GM12878 (cell line): ENCODE measurements around the gene NUDCD2. TPM values are rescaled to one million over a fixed set of nuclear protein-coding genes. Genes with fewer than 3 reads are reported as not detected.

Experiments
- ATAC-seq: fragments of 200-7000 bp; cut with Tn5 transposase; 3 replicates; pipeline ENCODE4 v1.9.1; 2020; ENCODE audit warnings: mild to moderate bottlenecking, moderate library complexity
- BruUV-seq: library from RNA; stranded (reverse); fragments of 400-500 nt; replicated peaks from 2 replicates; lab custom pipeline; 2021; lab: Mats Ljungman, UMichigan
- CTCF ChIA-PET: fragments of 300-600 bp; sonication (Branson Sonifier 250); formaldehyde crosslinking; extraction: SDS; loops from one replicate; lab custom pipeline; 2021; ENCODE audit warnings: inconsistent platforms; lab: Yijun Ruan, JAX
- POLR2A ChIA-PET: fragments of 350-600 bp; formaldehyde crosslinking; extraction: SDS; loops from one replicate; lab custom pipeline; 2021; ENCODE audit warnings: inconsistent platforms; lab: Charles Lee
- RAD21 ChIA-PET: fragments of 300-600 bp; sonication (Branson Sonifier 250); formaldehyde crosslinking; loops from one replicate; lab custom pipeline; 2023; ENCODE audit warnings: antibody characterized with exemption; ENCODE audit not compliant: unreplicated experiment; lab: Charles Lee
- SMC1A ChIA-PET: fragments of 300-600 bp; sonication (Branson Sonifier 250); formaldehyde crosslinking; loops from one replicate; lab custom pipeline; 2023; ENCODE audit not compliant: unreplicated experiment, uncharacterized antibody; lab: Charles Lee
- DNase-seq: peaks from one replicate; pipeline ENCODE4 v3.0.0-alpha.2; 2011; ENCODE audit warnings: low read depth, low spot score
- FAIRE-seq: peaks from 3 replicates; lab custom pipeline; 2011; peaks lifted over from hg19 to GRCh38; lab: Jason Lieb, UNC
- H2AFZ ChIP-seq: 2 replicates; pipeline ENCODE4 v1.6.0; 2011; ENCODE audit warnings: low read depth, low read length, control low read depth; ENCODE audit not compliant: control insufficient read depth
- H3K27ac ChIP-seq: 2 replicates; pipeline ENCODE4 v1.5.1; 2011; ENCODE audit warnings: control low read depth; ENCODE audit not compliant: control insufficient read depth, insufficient read depth
- H3K27me3 ChIP-seq, 2 experiments: replicated peaks in 1 of 2; 2 replicates each; pipeline versions ENCODE4 v1.6.0 to v1.6.1; 2011; ENCODE audit warnings: low read length in 1 of 2; ENCODE audit not compliant: control insufficient read depth in 2 of 2, insufficient read depth in 2 of 2
- H3K36me3 ChIP-seq, 2 experiments: 2 replicates each; pipeline ENCODE4 v1.5.1; 2011; ENCODE audit warnings: low read length in 1 of 2; ENCODE audit not compliant: control insufficient read depth in 2 of 2, insufficient read depth in 2 of 2
- H3K4me1 ChIP-seq: 2 replicates; pipeline ENCODE4 v1.6.1; 2011; ENCODE audit warnings: mild to moderate bottlenecking, low read length, moderate library complexity, mixed read lengths; ENCODE audit not compliant: control insufficient read depth, insufficient read depth
- H3K4me2 ChIP-seq: 2 replicates; pipeline ENCODE4 v1.6.0; 2011; ENCODE audit warnings: control low read depth; ENCODE audit not compliant: control insufficient read depth, insufficient read depth
- H3K4me3 ChIP-seq: fragments of 200-600 bp; sonication (generic); 2 replicates; pipeline ENCODE4 v1.5.1; 2016
- H3K79me2 ChIP-seq: 2 replicates; pipeline ENCODE4 v1.6.0; 2011; ENCODE audit warnings: low read length; ENCODE audit not compliant: control insufficient read depth, insufficient read depth
- H3K9ac ChIP-seq: 2 replicates; pipeline ENCODE4 v1.8.0; 2011; ENCODE audit warnings: low read length, control low read depth, mixed read lengths; ENCODE audit not compliant: control insufficient read depth, insufficient read depth
- H3K9me3 ChIP-seq: replicated peaks from 3 replicates; pipeline ENCODE4 v1.5.1; 2011; ENCODE audit warnings: mild to moderate bottlenecking, low read length; ENCODE audit not compliant: control insufficient read depth, insufficient read depth
- H4K20me1 ChIP-seq: 2 replicates; pipeline ENCODE4 v1.6.0; 2011; ENCODE audit not compliant: control insufficient read depth, insufficient read depth
- ASH2L ChIP-seq: fragments of 300-600, 200-600 bp; sonication (generic); IDR thresholded peaks from 2 replicates; pipeline ENCODE4 v1.6.1; 2017; ENCODE audit warnings: low read depth, mild to moderate bottlenecking, borderline replicate concordance
- JUND ChIP-seq: IDR thresholded peaks from 2 replicates; pipeline ENCODE4 v1.6.1; 2012; ENCODE audit warnings: low read depth, mild to moderate bottlenecking, low read length, improper control_type of control experiment, moderate library complexity
- RAD51 ChIP-seq: fragments of 450-650 bp; IDR thresholded peaks from 2 replicates; pipeline ENCODE4 v1.6.1; 2016; ENCODE audit warnings: moderate library complexity, mild to moderate bottlenecking, inconsistent platforms
- SPI1 ChIP-seq: IDR thresholded peaks from 2 replicates; pipeline ENCODE4 v1.6.1; 2011; ENCODE audit warnings: low read depth, mild to moderate bottlenecking, low read length, moderate library complexity, borderline replicate concordance; ENCODE audit not compliant: insufficient read depth
- WGBS: methylation state at CpG from one replicate; pipeline ENCODE4 v1.1.6; 2016; ENCODE audit warnings: low lambda C conversion rate; ENCODE audit not compliant: insufficient replicate concordance, insufficient coverage; ENCODE audit errors: missing lambda C conversion rate; 5-methylcytosine and 5-hydroxymethylcytosine counted together
- in situ Hi-C: fragments of 300-500 bp; cut with MboI; formaldehyde crosslinking; loops from 9 replicates; pipeline ENCODE4 v1.14.3; 2018; ENCODE audit warnings: mixed read lengths
- intact Hi-C: fragments of 100-400 bp; cut with micrococcal nuclease; formaldehyde crosslinking; loops from one replicate; pipeline ENCODE4 v1.14.2; 2022; ENCODE audit not compliant: unreplicated experiment
- polyA plus RNA-seq, 11 experiments: library from polyadenylated mRNA; depleted of rRNA in 4 of 11; unstranded in 6 of 11; stranded (reverse) in 5 of 11; fragments of >200 nt; fragmentation: Nextera tagmentation in 4 of 11; fragmentation: Illumina TruSeq in 1 of 11; extraction: Ambion mirVana in 4 of 11; extraction: Trizol in 1 of 11; gene quantifications; 1 replicate in 1 of 11; 2 replicates in 10 of 11; pipeline versions ENCODE4 v1.2.1 to v1.2.3, GENCODE V29; 2011 to 2016; ENCODE audit warnings: inconsistent platforms in 2 of 11, missing spikeins in 2 of 11, low read depth in 1 of 11
- total RNA-seq, 4 experiments: library from RNA; depleted of rRNA in 3 of 4; stranded (reverse); fragments of >200 nt in 3 of 4; fragmentation: Illumina TruSeq in 1 of 4; extraction: Trizol in 1 of 4; gene quantifications; 2 replicates each; pipeline versions ENCODE4 v1.2.1 to v1.2.3, GENCODE V29; 2013 to 2021

The NUDCD2 gene
- total and polyA plus RNA-seq, 10 of the 15 experiments (the other 5 are each of a cell fraction or from before 2014, with no cell fraction given) = 9.1 to 133 (median 24.6) TPM

GRCh38 chr5:163508753-163509152 lies 48.9 kb upstream of the NUDCD2 start:
- H4K20me1 ChIP-seq = peaks cover 2% of the 10 kb centered on the region; the same call in 1 of the 2 replicates
- H2AFZ ChIP-seq = no peak overlapping the region
- peak overlapping the region; percentile 32 for H3K9ac ChIP-seq
- POLR2A ChIA-PET = interaction anchor here (0.5 to 3.3 kb wide), 6 partner anchors 29 to 481 kb away, joined by 3 to 45 read pairs (median 5); partner anchors contain the start of genes HMMR and NUDCD2
- H3K9me3 ChIP-seq = no peaks in the 10 kb centered on the region
- intact Hi-C loops = loop anchor here (5.0 kb wide), 1 partner anchor 411 kb away; no protein-coding TSS in a partner anchor
- H3K4me2 ChIP-seq = peak overlapping the region; percentile 56
- SMC1A ChIA-PET = interaction anchor here (0.6 to 2.8 kb wide), 7 partner anchors 12 to 66 kb away, joined by 3 to 13 read pairs (median 4); no protein-coding TSS in a partner anchor
- peaks cover 3% of the 10 kb centered on the region; the same call in 1 of the 2 replicates for H3K4me1 ChIP-seq
- no TSS peak for BruUV-seq
- peaks cover 1 to 12% of the 10 kb centered on the region in 2 experiments; a peak in 2 of 4 replicates for H3K36me3 ChIP-seq
- H3K4me3 ChIP-seq = peak overlapping the region; percentile 66; the same call in 1 of the 2 replicates
- 56% methylated on average over 5 of the region's 5 CpGs for WGBS
- TF ChIP-seq ASH2L = no peak
- TF ChIP-seq SPI1 = peak; percentile 44; the same call in 1 of the 2 replicates
- H3K27ac ChIP-seq = peak overlapping the region; percentile 43
- RAD21 ChIA-PET = interaction anchor here (0.9 to 2.7 kb wide), 5 partner anchors 10 to 50 kb away, joined by 3 to 7 read pairs (median 3); no protein-coding TSS in a partner anchor
- in situ Hi-C loops = no loop called here
- FAIRE-seq = no peak
- DNase-seq = no peak
- ATAC-seq = no peak
- peaks cover 74% of the 10 kb centered on the region for H3K79me2 ChIP-seq
- CTCF ChIA-PET = interaction anchor here (1.1 to 1.5 kb wide), 4 partner anchors 10 to 50 kb away, joined by 3 to 9 read pairs (median 5); no protein-coding TSS in a partner anchor
- no peaks in the 10 kb centered on the region for H3K27me3 ChIP-seq

DNA sequence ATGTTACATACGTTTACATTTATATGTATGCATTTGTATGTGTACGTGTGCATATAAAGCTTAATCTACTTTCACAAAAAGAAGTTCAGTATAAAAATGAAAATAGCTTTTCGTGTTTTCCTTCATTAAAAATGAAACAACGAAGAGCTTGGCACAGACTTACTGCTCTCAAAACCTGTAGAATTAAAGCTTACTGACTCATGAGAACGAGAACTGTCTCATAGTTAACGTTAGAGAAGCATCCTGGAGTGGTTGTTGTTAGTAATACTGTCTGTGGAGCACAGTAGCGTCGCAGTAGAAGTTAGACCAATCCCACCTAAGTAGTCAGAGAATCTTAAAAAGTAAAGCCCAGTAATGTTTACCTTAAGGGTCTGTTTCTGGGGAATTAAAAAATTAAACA lies 46.8 kb upstream of the NUDCD2 start:
- peak overlapping the region; percentile 56 for H3K4me2 ChIP-seq
- no peak for DNase-seq
- H3K4me3 ChIP-seq = peak overlapping the region; percentile 66
- peaks cover 0 to 2% of the 10 kb centered on the region in 2 experiments; a peak in 1 of 4 replicates for H3K36me3 ChIP-seq
- no peak for ATAC-seq
- POLR2A ChIA-PET = interaction anchor here (3.3 kb wide), 1 partner anchor 46 kb away, joined by 45 read pairs; the partner anchor contains the start of genes HMMR and NUDCD2
- in situ Hi-C loops (no loop called here), intact Hi-C loops (loop anchor here (5.0 kb wide), 1 partner anchor 409 kb away; no protein-coding TSS in a partner anchor)
- SMC1A ChIA-PET = interaction anchor here (0.7 to 1.6 kb wide), 5 partner anchors 33 to 67 kb away, joined by 3 to 7 read pairs (median 3); partner anchors contain the start of genes HMMR and NUDCD2
- no peaks in the 10 kb centered on the region for H3K27me3 ChIP-seq
- WGBS = 0% methylated on average over 8 of the region's 8 CpGs
- no peak overlapping the region for H2AFZ ChIP-seq
- H3K27ac ChIP-seq = peak overlapping the region; percentile 43
- peaks cover 3% of the 10 kb centered on the region; the same call in 1 of the 2 replicates for H3K4me1 ChIP-seq
- no peaks in the 10 kb centered on the region for H3K9me3 ChIP-seq
- BruUV-seq = no TSS peak
- RAD21 ChIA-PET = interaction anchor here (0.7 to 2.7 kb wide), 2 partner anchors 34 to 42 kb away, joined by 4 to 7 read pairs; no protein-coding TSS in a partner anchor
- FAIRE-seq = no peak
- no peaks in the 10 kb centered on the region for H4K20me1 ChIP-seq
- no peak for TF ChIP-seq JUND
- TF ChIP-seq RAD51 = 0 out of 2 replicates have a peak, but pooled peaks have one; percentile 13
- TF ChIP-seq, all 136 proteins: peak for 1
- peak overlapping the region; percentile 93 for H3K9ac ChIP-seq
- peaks cover 66% of the 10 kb centered on the region for H3K79me2 ChIP-seq
- CTCF ChIA-PET = interaction anchor here (1.0 kb wide), 1 partner anchor 33 kb away, joined by 4 read pairs; no protein-coding TSS in a partner anchor
